Fibroblast of lung (primary cell): ENCODE measurements around the gene NKTR. TPM values are rescaled to one million over a fixed set of nuclear protein-coding genes. Genes with fewer than 3 reads are reported as not detected.

Experiments
- DNase-seq, 2 donors: peaks; one replicate each; pipeline versions ENCODE4 v3.0.0 to v3.0.0-alpha.2; 2010; ENCODE audit warnings: low read depth in 2 of 2
- H2AFZ ChIP-seq: 2 replicates; pipeline ENCODE4 v1.5.1; 2012; ENCODE audit warnings: low read length, control low read depth, inconsistent platforms
- H3K27ac ChIP-seq: 2 replicates; pipeline ENCODE4 v1.5.1; 2011; ENCODE audit warnings: low read length, control low read depth; ENCODE audit not compliant: insufficient read depth
- H3K27me3 ChIP-seq: 2 replicates; pipeline ENCODE4 v1.5.1; 2011; ENCODE audit warnings: mild to moderate bottlenecking, low read length; ENCODE audit not compliant: control insufficient read depth, insufficient read depth
- H3K36me3 ChIP-seq: 2 replicates; pipeline ENCODE4 v1.5.1; 2011; ENCODE audit warnings: low read length; ENCODE audit not compliant: control insufficient read depth, insufficient read depth
- H3K4me1 ChIP-seq: 2 replicates; pipeline ENCODE4 v1.5.1; 2011; ENCODE audit warnings: low read length; ENCODE audit not compliant: control insufficient read depth, insufficient read depth; ENCODE audit errors: extremely low read depth
- H3K4me2 ChIP-seq: 2 replicates; pipeline ENCODE4 v1.5.1; 2011; ENCODE audit warnings: low read length, control low read depth; ENCODE audit not compliant: insufficient read depth; ENCODE audit errors: extremely low read depth
- H3K4me3 ChIP-seq, 4 experiments: fragments of 200-600 bp in 1 of 4; sonication (generic) in 1 of 4; replicated peaks in 1 of 4; 2 replicates each; pipeline ENCODE4 v1.5.1; 2011 to 2016; ENCODE audit warnings: low read length in 4 of 4, low read depth in 3 of 4, mild to moderate bottlenecking in 3 of 4, control low read depth in 2 of 4, inconsistent platforms in 1 of 4, mixed read lengths in 1 of 4; ENCODE audit not compliant: insufficient read depth in 1 of 4; ENCODE audit errors: control extremely low read depth in 1 of 4
- H3K79me2 ChIP-seq: 2 replicates; pipeline ENCODE4 v1.5.1; 2012; ENCODE audit warnings: mild to moderate bottlenecking, low read length, inconsistent platforms; ENCODE audit not compliant: control insufficient read depth, insufficient read depth
- H3K9ac ChIP-seq: 2 replicates; pipeline ENCODE4 v1.5.1; 2011; ENCODE audit warnings: mild to moderate bottlenecking, low read length, control low read depth; ENCODE audit not compliant: insufficient read depth
- H3K9me3 ChIP-seq: 2 replicates; pipeline ENCODE4 v1.5.1; 2012; ENCODE audit warnings: low read depth, low read length; ENCODE audit not compliant: control insufficient read depth, insufficient read depth
- H4K20me1 ChIP-seq: 2 replicates; pipeline ENCODE4 v1.5.1; 2011; ENCODE audit warnings: low read length; ENCODE audit not compliant: control insufficient read depth, insufficient read depth; ENCODE audit errors: extremely low read depth
- CTCF ChIP-seq, 2 donors: IDR thresholded peaks in 1 of 2; conservative IDR thresholded peaks in 1 of 2; 1 replicate in 1 of 2; 2 replicates in 1 of 2; pipeline ENCODE4 v1.5.1; 2011 to 2012; ENCODE audit warnings: low read length in 2 of 2, control low read depth in 1 of 2, inconsistent platforms in 1 of 2, low read depth in 1 of 2, mild to moderate bottlenecking in 1 of 2
- EZH2 ChIP-seq: IDR thresholded peaks from 2 replicates; pipeline ENCODE4 v1.5.1; 2012; ENCODE audit warnings: low read length, control low read depth, mild to moderate bottlenecking; ENCODE audit errors: missing control alignments
- polyA plus RNA-seq, 2 donors: library from polyadenylated mRNA; depleted of rRNA in 1 of 2; stranded (reverse) in 1 of 2; unstranded in 1 of 2; fragments of >200 nt; gene quantifications; 2 replicates each; pipeline ENCODE4 v1.2.1, GENCODE V29; 2011 to 2012; ENCODE audit warnings: missing spikeins in 1 of 2
- total RNA-seq: library from RNA; depleted of rRNA; stranded (reverse); fragments of >200 nt; gene quantifications from 2 replicates; pipeline ENCODE4 v1.2.1, GENCODE V29; 2014

Gene NKTR
- total and polyA plus RNA-seq, 2 donors (not counting 1 experiment from before 2014, with no cell fraction given) = 26.4 to 44.6 TPM

DNA sequence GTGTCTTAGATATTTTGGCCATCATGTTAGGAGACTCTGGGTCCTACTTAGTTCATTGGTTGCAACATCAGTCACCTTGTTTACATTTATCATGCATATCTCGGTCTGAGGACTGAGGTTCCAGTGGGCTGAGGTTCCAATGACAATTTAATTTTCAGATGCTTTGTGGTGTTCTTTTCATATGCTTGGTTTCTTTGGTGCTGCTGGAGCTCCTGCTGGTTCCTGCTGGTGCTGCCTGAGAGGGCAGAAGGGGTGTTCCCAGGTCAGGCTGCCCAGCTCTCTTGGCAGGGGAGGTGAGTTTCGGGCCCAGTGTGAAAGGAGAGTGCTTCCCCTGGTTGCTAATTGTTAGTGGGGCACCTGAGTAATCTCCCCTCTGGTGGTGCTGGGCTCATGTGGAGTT, 78.0 kb downstream of the NKTR start:
- Histone ChIP-seq H3K79me2 (no peaks in the 10 kb centered on the region), H3K9me3 (no peaks in the 10 kb centered on the region), H4K20me1 (no peaks in the 10 kb centered on the region), H3K4me2 (no peak overlapping the region), H3K27ac (no peak overlapping the region), H3K4me3 (no peak overlapping the region), H2AFZ (no peak overlapping the region), H3K27me3 (no peaks in the 10 kb centered on the region), H3K4me1 (peaks cover 6% of the 10 kb centered on the region), H3K9ac (no peak overlapping the region), H3K36me3 (no peaks in the 10 kb centered on the region)
- TF ChIP-seq CTCF (conservative IDR thresholded peaks at IDR 0.05 in 1 of 2, IDR thresholded peaks at IDR 0.05 in 1 of 2; ENCODE audit: low read depth in 1 of 2, low read length in 2 of 2) (no peak), EZH2 (no peak)
- DNase-seq = no peak

DNA sequence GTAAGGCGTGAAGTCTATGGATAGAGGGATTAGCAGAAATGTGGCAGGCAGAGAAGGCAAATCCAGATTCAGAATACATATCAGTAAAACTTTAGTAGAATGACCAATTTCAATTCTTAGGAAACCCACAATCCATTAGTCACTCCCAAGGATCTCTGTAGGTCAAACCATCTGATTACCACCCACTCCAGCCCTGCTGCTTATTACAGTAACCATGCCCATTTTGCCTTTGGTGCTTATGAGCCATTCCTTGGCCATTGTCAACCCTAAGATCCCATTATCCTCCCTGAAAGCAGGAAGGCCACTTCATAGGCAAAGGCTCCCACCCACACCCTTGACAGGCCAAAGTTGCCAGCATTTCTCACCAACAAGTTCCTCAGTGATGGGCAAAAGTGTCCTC, 79.8 kb downstream of the NKTR start:
- Histone ChIP-seq H3K4me2 (no peak overlapping the region), H3K79me2 (no peaks in the 10 kb centered on the region), H3K36me3 (no peaks in the 10 kb centered on the region), H3K27me3 (no peaks in the 10 kb centered on the region), H3K27ac (no peak overlapping the region), H2AFZ (no peak overlapping the region), H4K20me1 (no peaks in the 10 kb centered on the region), H3K4me3 (no peak overlapping the region), H3K9ac (no peak overlapping the region), H3K9me3 (no peaks in the 10 kb centered on the region), H3K4me1 (peaks cover 11% of the 10 kb centered on the region)
- peak; percentile 31 to 70 for DNase-seq
- TF ChIP-seq EZH2 = no peak

DNA sequence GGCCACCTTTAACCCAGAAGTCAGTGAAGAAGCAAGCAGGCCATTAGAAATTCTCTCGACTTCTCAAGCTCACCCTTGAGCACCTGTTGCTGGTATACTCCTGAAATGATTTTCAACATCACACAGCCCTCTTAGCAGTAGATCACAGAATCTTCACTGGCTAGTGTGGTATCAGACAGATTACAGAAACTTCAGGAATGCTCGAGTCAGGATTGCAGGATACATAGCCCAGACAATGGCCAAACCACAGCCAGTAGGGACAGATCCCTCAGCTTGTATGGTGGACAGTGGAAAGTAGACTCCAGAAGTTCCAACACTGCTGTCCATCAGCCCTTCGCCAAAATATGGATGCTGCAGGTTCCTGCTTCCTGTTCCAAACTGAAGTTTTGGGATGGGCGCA, 80.3 kb downstream of the NKTR start:
- no peak overlapping the region for H3K4me3 ChIP-seq
- H3K4me2 ChIP-seq = no peak overlapping the region
- H2AFZ ChIP-seq = no peak overlapping the region
- H3K79me2 ChIP-seq = no peaks in the 10 kb centered on the region
- no peaks in the 10 kb centered on the region for H3K9me3 ChIP-seq
- TF ChIP-seq CTCF (conservative IDR thresholded peaks at IDR 0.05 in 1 of 2, IDR thresholded peaks at IDR 0.05 in 1 of 2; ENCODE audit: low read depth in 1 of 2, low read length in 2 of 2) (no peak), EZH2 (no peak)
- peak; percentile 45 to 46 for DNase-seq
- no peak overlapping the region for H3K9ac ChIP-seq
- H3K36me3 ChIP-seq = no peaks in the 10 kb centered on the region
- H3K4me1 ChIP-seq = peaks cover 13% of the 10 kb centered on the region
- peaks cover 5% of the 10 kb centered on the region for H3K27me3 ChIP-seq
- no peak overlapping the region for H3K27ac ChIP-seq
- no peaks in the 10 kb centered on the region for H4K20me1 ChIP-seq
